Activated T-cell treated with anti-CD3 and anti-CD28 coated beads, Interleukin-2, amount 50 U/mL, for 4 hours (primary cell): ENCODE data around the gene UGT8. TPM values are rescaled to one million over a fixed set of nuclear protein-coding genes. Genes with fewer than 3 reads are reported as not detected.

ENCODE experiments used
- ATAC-seq, 2 donors: fragments of 200-7000 bp; cut with Tn5 transposase; one replicate each; pipeline ENCODE4 v1.10.0; 2021
- DNase-seq: peaks from one replicate; pipeline ENCODE4 v3.0.0-alpha.2; 2020
- H3K27me3 Mint-ChIP-seq: one replicate; pipeline ENCODE4 v1.8.0; 2021; ENCODE audit warnings: low read depth, mixed read lengths
- H3K36me3 Mint-ChIP-seq: one replicate; pipeline ENCODE4 v1.8.0; 2022; ENCODE audit warnings: mixed read lengths; ENCODE audit not compliant: insufficient read depth
- H3K4me1 Mint-ChIP-seq: one replicate; pipeline ENCODE4 v1.8.0; 2021; ENCODE audit warnings: low read depth, mixed read lengths
- H3K4me3 Mint-ChIP-seq: one replicate; pipeline ENCODE4 v1.8.0; 2021; ENCODE audit warnings: mild to moderate bottlenecking, moderate library complexity, mixed read lengths
- H3K9me3 Mint-ChIP-seq: one replicate; pipeline ENCODE4 v1.8.0; 2021; ENCODE audit warnings: mixed read lengths
- total RNA-seq, 3 donors: library from RNA; stranded (reverse); gene quantifications; one replicate each; pipeline ENCODE4 v1.2.1, GENCODE V29; 2021

The UGT8 gene
- total RNA-seq, 3 donors from 2014 or later, result 0.30 to 0.41 (median 0.37) TPM

DNA sequence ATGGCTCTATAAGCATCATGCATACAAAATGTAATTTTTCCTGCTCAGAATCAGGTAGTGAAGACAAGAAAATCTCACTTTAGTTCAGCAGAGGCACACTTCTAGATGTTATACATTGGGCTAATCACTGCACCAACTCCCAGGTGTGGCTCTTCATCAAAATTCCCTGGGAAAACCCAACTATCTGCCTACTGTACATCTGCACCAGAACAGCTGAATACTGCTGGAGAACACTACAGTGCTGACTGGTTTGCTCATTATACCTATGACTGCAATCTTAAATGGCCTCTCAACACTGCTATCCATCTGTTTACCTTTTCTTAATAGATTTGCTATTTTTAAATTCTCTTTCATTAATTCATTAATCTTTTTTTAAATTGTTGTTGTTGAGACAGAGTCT, 92.0 kb downstream of the UGT8 start:
- ATAC-seq, result no peak
- H3K27me3 Mint-ChIP-seq, result peaks cover 4% of the 10 kb centered on the region
- DNase-seq, result no peak
- no peaks in the 10 kb centered on the region for H3K9me3 Mint-ChIP-seq
- no peaks in the 10 kb centered on the region for H3K36me3 Mint-ChIP-seq
- no peaks in the 10 kb centered on the region for H3K4me1 Mint-ChIP-seq
- no peak overlapping the region for H3K4me3 Mint-ChIP-seq

DNA sequence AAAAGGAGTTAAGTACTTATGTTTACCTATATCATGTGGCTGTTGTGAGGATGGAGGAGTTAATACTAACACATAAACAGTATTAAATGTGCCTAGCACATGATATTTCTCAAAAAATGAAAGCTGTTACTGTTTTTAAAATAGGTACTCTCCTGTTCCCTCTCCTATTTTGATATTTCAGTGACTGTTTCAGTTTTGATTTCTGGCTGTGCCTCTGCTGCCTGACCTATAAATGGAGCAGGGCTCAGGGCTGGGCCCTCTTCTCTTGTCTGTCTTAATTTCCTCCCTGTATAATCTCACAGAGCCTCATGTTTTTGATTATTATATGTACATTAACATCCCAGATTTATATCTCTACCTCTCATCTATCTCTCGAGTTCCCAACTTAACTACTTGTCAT, 93.3 kb downstream of the UGT8 start:
- no peak overlapping the region for H3K4me3 Mint-ChIP-seq
- H3K9me3 Mint-ChIP-seq, result no peaks in the 10 kb centered on the region
- peaks cover 3% of the 10 kb centered on the region for H3K27me3 Mint-ChIP-seq
- DNase-seq (no peak), ATAC-seq (no peak)
- no peaks in the 10 kb centered on the region for H3K4me1 Mint-ChIP-seq
- H3K36me3 Mint-ChIP-seq, result no peaks in the 10 kb centered on the region

DNA sequence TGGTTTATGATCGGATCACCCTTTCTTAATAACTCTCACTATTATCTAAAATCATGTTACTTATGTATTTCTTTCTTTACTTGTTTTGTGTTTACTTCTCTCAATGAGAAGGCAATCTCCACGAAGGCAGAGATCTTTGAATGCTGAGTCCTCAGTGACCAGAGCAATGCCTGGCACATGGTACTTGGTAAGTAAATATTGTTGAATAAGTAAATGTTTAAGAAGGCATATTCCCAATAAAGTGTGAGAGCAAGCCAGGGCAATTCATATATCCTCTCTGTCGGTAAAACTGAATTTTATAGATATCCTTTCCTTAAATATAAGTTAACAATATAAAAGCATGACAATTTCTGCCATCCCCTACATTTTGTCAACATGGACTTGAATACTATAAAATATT, 94.4 kb downstream of the UGT8 start:
- Mint-ChIP-seq H3K36me3 (no peaks in the 10 kb centered on the region), H3K9me3 (no peaks in the 10 kb centered on the region), H3K4me3 (no peak overlapping the region), H3K4me1 (no peaks in the 10 kb centered on the region), H3K27me3 (peaks cover 2% of the 10 kb centered on the region)
- DNase-seq (no peak), ATAC-seq (no peak)

DNA sequence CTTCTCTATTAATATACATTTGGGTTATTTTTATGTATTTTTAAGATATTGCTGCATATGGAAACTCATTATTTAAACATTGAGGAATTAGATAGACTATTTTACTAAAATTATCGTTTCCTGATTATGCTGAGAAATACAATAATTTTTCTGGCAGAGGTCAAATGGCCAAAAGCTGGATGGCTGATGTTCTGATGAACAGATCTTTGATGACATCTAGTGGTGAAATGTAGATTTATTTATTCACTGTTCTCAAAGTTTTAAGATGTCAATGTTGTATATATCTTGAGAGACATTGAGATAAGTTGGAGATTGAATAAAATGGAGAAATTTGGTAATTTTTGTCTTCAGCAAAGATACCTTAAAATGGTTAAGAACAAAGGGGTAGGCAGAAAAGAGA, 96.2 kb downstream of the UGT8 start:
- no peaks in the 10 kb centered on the region for H3K36me3 Mint-ChIP-seq
- H3K9me3 Mint-ChIP-seq, result no peaks in the 10 kb centered on the region
- no peaks in the 10 kb centered on the region for H3K4me1 Mint-ChIP-seq

DNA sequence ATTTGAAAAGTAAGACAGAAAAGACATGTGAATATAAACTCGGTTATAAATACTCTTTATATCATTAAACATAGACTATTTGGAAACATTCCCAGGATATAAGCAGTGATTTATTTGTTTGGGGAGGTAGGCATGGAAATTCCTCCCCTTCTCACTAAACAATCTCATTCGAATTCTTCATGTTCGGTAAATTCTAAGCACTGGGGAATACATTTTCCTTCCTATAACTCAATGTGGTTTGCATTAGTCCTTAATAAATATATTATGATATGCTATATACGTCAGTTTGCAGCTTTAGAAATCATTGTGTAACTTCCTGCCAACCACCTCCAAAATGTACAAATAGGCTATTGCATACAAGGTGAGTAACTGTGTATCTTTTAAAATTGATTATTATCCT, 99.6 kb downstream of the UGT8 start:
- Mint-ChIP-seq H3K27me3 (peaks cover 6% of the 10 kb centered on the region), H3K4me3 (no peak overlapping the region), H3K4me1 (no peaks in the 10 kb centered on the region), H3K9me3 (no peaks in the 10 kb centered on the region), H3K36me3 (no peaks in the 10 kb centered on the region)
- ATAC-seq (no peak), DNase-seq (no peak)

More for the DNA sequence above, 96.2 kb downstream of the UGT8 start:
- Mint-ChIP-seq H3K27me3 (peaks cover 2% of the 10 kb centered on the region), H3K4me3 (no peak overlapping the region)
- DNase-seq (no peak), ATAC-seq (no peak)

DNA sequence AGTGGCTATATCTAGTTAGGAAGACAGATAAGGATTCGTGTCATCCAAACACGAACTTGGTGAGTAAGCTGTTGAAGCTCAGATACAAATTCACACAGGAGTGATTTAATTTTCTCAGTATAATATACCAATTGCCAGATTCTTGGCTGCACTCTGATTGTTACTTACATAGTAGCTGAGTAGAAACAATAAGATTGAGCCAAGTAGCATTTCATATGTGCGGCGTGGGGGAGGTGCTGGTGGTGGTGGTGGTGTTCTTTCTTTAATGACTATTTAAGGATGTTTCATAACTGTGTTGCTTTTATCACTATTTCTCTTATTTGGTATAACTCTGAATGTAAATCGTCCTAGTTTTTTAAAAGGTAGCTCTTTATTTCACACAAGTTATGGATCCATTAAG, 102.9 kb downstream of the UGT8 start:
- Mint-ChIP-seq H3K27me3 (peaks cover 4% of the 10 kb centered on the region), H3K4me1 (no peaks in the 10 kb centered on the region), H3K4me3 (no peak overlapping the region), H3K36me3 (no peaks in the 10 kb centered on the region), H3K9me3 (no peaks in the 10 kb centered on the region)
- no peak for DNase-seq
- ATAC-seq, result no peak

DNA sequence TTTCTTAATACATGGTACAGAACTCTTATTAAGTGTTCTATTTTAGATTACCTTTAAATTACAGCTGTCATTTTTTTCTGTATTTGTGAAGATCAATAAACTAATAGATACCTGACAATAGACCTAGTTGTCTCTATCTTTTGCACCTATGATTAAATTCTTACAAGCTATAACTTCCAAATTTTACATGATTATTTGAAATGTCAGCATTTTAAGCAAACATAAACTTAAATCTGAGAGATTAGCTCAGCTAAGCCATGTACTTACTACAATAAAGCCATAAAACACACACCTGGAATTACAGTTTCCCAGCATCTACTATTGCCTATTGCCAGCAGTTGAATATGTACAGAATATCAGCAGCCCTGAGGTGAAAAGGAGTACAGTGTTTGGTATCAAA, 118.8 kb downstream of the UGT8 start:
- Mint-ChIP-seq H3K4me3 (no peak overlapping the region), H3K4me1 (no peaks in the 10 kb centered on the region), H3K27me3 (no peaks in the 10 kb centered on the region), H3K36me3 (no peaks in the 10 kb centered on the region), H3K9me3 (no peaks in the 10 kb centered on the region)
- ATAC-seq (no peak), DNase-seq (no peak)

DNA sequence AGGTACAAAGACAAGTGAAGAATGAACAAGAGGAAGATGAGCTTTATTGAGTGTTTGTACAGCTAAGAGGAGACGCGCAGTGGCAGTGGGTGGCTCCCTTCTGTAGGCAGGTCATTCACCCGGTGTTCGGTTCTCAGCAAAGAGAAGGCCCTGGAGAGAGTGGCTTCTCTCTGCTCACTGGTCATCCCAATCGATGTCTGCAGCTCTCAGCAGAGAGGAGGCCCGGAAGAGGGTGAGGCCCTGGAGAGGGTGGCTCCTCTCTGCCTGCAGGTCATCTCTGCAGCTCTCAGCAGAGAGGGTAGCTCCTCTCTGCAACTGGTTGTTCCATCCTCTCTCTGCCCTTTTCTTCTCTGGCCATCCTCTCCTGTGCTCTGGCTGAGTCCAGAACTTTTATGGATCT, 126.5 kb downstream of the UGT8 start:
- Mint-ChIP-seq H3K36me3 (no peaks in the 10 kb centered on the region), H3K4me1 (no peaks in the 10 kb centered on the region), H3K27me3 (no peaks in the 10 kb centered on the region), H3K4me3 (no peak overlapping the region), H3K9me3 (no peaks in the 10 kb centered on the region)
- ATAC-seq (no peak), DNase-seq (no peak)

DNA sequence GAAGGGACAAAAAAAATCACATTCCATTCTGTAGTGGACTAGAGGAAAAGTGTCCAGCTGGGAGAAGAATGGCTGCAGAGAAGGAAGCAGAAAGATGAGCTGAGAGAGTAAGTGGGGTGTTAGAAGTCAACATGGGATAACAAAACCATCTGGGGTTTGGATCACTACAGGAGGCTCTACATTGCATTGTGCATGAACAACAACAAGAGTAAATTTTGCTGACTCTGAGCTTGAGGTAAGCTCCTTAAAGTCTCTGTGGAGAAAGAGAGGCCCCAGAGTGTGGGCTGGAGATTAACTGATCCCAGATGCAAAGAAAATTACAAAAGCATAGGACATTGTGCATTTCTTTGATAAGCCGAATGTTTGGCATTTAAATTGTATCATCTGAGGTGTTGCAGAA, 128.9 kb downstream of the UGT8 start:
- no peak overlapping the region for H3K4me3 Mint-ChIP-seq
- H3K4me1 Mint-ChIP-seq, result no peaks in the 10 kb centered on the region
- H3K9me3 Mint-ChIP-seq, result no peaks in the 10 kb centered on the region
- no peak for ATAC-seq
- DNase-seq, result no peak
- no peaks in the 10 kb centered on the region for H3K36me3 Mint-ChIP-seq
- H3K27me3 Mint-ChIP-seq, result no peaks in the 10 kb centered on the region
